GM13977 (cell line): Measurements from ENCODE around the gene UBA1.

Experiments
- DNase-seq: peaks from one replicate; pipeline ENCODE4 v3.0.0; 2012; ENCODE audit warnings: low spot score
- CTCF ChIP-seq: IDR thresholded peaks from 2 replicates; pipeline ENCODE4 v1.5.1; 2012; ENCODE audit warnings: mild to moderate bottlenecking, control low read depth; ENCODE audit not compliant: insufficient read depth; ENCODE audit errors: extremely low read depth, missing control alignments
- in situ Hi-C: fragments of 300-500 bp; cut with MboI; formaldehyde crosslinking; loops from one replicate; pipeline ENCODE4 v1.12.0; 2022; ENCODE audit warnings: low sequenced_read_pairs, low pct_unique_long_range_greater_than_20kb, mixed read lengths, inconsistent platforms; ENCODE audit not compliant: unreplicated experiment

Gene UBA1

GRCh38 chrX:47228550-47229270 is 35.1 kb downstream of the UBA1 start:
- no peak for TF ChIP-seq CTCF
- in situ Hi-C loops = no loop called here
- DNase-seq = no peak

DNA sequence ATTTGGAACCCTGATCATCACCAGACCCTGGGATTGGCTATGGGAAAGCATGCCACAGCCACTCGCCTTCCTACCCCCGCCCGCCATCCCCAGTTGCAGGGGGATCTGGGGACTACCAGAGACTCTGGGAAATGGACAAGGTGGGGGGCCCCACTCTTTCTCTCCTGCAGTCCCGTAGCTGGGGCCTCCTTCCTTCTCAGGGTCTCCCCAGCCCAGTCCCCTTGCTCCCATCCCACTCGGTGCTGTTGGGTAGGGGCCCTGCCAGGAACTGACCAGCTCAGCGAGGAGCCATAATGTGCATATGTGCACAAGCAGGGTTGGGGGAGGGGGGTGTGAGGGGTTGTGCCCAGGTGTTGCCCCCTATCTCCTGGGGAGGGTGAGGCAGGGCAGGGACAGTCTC is 35.8 kb downstream of the UBA1 start:
- DNase-seq = no peak
- no peak for TF ChIP-seq CTCF
- in situ Hi-C loops = no loop called here

GRCh38 chrX:47230136-47230868 is 36.7 kb downstream of the UBA1 start:
- DNase-seq = no peak
- in situ Hi-C loops = no loop called here
- TF ChIP-seq CTCF = no peak

GRCh38 chrX:47231167-47231566 is 37.5 kb downstream of the UBA1 start:
- TF ChIP-seq CTCF = no peak
- DNase-seq = no peak
- in situ Hi-C loops = no loop called here

- no peak for DNase-seq
- no peak for TF ChIP-seq CTCF
- in situ Hi-C loops = no loop called here
Measured at GRCh38 chrX:47232197-47232802, 38.7 kb downstream of the UBA1 start.

- DNase-seq = peak; percentile 68
- TF ChIP-seq CTCF = no peak
- in situ Hi-C loops = no loop called here
Measured at GRCh38 chrX:47232803-47233332, 39.2 kb downstream of the UBA1 start, which contains the start of gene USP11. Gene USP11 (plus strand): TSS chrX:47233009. CDS start chrX:47233044, 35 bp downstream.
